AG04449 (cell line): Measurements from ENCODE around the gene HID1.
"Not testable (repeated sequence)": the region's sequence is repeated elsewhere in the genome, so short reads cannot be mapped to it uniquely, and the experiment has no call there.

Source experiments
- CTCF ChIA-PET: fragments of 350-600 bp; formaldehyde crosslinking; extraction: SDS; loops from one replicate; lab custom pipeline; 2021; ENCODE audit warnings: antibody characterized with exemption; lab: Yijun Ruan, JAX
- POLR2A ChIA-PET: fragments of 400-600, 350-600 bp; formaldehyde crosslinking; extraction: SDS; loops from one replicate; lab custom pipeline; 2020; ENCODE audit warnings: antibody characterized with exemption, inconsistent platforms; lab: Yijun Ruan, JAX
- DNase-seq: peaks from one replicate; pipeline ENCODE4 v3.0.0-alpha.2; 2010; ENCODE audit warnings: low read depth, low spot score
- H3K4me3 ChIP-seq: 2 replicates; pipeline ENCODE4 v1.5.1; 2011; ENCODE audit warnings: low read depth, mild to moderate bottlenecking, control low read depth, low read length
- TF ChIP-seq, protein P1 (sequence below): IDR thresholded peaks from one replicate; pipeline ENCODE4 v1.5.1; 2011; ENCODE audit warnings: mild to moderate bottlenecking, moderate library complexity, low read length, control low read depth, inconsistent platforms; ENCODE audit not compliant: insufficient read depth; ENCODE audit errors: missing control alignments

Gene HID1

GRCh38 chr17:75008373-75008772 lies 35.8 kb upstream of the HID1 start:
- POLR2A ChIA-PET: interaction anchor here (1.0 kb wide), 1 partner anchor 21 kb away, joined by 3 read pairs; the partner anchor contains the start of gene CDR2L
- TF ChIP-seq, protein P1, sequence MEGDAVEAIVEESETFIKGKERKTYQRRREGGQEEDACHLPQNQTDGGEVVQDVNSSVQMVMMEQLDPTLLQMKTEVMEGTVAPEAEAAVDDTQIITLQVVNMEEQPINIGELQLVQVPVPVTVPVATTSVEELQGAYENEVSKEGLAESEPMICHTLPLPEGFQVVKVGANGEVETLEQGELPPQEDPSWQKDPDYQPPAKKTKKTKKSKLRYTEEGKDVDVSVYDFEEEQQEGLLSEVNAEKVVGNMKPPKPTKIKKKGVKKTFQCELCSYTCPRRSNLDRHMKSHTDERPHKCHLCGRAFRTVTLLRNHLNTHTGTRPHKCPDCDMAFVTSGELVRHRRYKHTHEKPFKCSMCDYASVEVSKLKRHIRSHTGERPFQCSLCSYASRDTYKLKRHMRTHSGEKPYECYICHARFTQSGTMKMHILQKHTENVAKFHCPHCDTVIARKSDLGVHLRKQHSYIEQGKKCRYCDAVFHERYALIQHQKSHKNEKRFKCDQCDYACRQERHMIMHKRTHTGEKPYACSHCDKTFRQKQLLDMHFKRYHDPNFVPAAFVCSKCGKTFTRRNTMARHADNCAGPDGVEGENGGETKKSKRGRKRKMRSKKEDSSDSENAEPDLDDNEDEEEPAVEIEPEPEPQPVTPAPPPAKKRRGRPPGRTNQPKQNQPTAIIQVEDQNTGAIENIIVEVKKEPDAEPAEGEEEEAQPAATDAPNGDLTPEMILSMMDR: no peak
- no peak for DNase-seq
- CTCF ChIA-PET: interaction anchor here (2.6 kb wide), 1 partner anchor 47 kb away, joined by 15 read pairs; no protein-coding TSS in a partner anchor
- no peak overlapping the region for H3K4me3 ChIP-seq

- POLR2A ChIA-PET: no interaction called here
These were observed 34.1 kb upstream of the HID1 start for GRCh38 chr17:75006653-75007052.

DNA sequence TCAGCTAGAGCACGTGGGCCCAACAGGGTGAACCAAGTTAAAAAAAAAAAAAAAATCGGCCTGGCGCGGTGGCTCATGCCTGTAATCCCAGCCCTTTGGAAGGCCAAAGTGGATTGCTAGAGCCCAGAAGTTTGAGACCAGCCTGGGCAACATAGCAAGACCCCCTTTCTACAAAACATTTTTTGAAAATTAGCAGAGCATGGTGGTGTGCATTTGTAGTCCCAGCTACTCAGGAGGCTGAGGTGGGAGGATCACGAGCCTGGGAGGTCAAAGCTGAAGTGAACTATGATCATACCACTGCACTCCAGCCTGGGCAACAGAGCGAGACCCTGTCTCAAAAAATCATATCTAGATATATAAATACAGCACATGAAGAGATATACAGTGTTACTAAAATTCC lies 33.5 kb upstream of the HID1 start:
- H3K4me3 ChIP-seq, POLR2A ChIA-PET, DNase-seq: not testable (repeated sequence)
- CTCF ChIA-PET: interaction anchor here (0.9 to 2.6 kb wide), 4 partner anchors 9 to 45 kb away, joined by 3 to 15 read pairs (median 4); no protein-coding TSS in a partner anchor

More at GRCh38 chr17:75006653-75007052, 34.1 kb upstream of the HID1 start:
- H3K4me3 ChIP-seq: no peak overlapping the region
- CTCF ChIA-PET: interaction anchor here (0.9 to 2.6 kb wide), 3 partner anchors 18 to 45 kb away, joined by 3 to 15 read pairs (median 4); no protein-coding TSS in a partner anchor
- TF ChIP-seq, protein P1: no peak
- DNase-seq: no peak

DNA sequence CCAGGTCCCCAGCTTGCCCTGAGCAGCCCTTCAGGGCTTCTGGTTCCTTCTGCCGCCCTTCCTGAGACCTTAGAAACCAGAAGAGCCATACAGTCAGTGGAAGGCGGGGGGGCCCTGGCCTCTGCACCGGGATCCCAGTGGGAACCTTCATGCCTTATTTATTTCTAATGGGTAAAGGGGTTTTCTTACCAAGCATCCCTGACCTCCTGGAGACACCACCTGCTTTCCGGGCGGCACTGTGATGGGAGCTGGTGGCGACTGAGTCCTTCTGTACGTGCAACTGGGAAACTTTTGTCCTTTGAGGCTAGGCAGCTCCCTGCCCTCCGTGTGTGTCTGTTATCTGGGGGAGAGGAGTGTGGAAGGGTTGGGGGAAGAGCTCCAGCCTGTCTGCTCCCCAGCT lies 32.7 kb upstream of the HID1 start:
- CTCF ChIA-PET: interaction anchor here (1.2 to 1.4 kb wide), 2 partner anchors 8 to 44 kb away, joined by 3 to 4 read pairs; no protein-coding TSS in a partner anchor
- DNase-seq: no peak
- TF ChIP-seq, protein P1: no peak
- POLR2A ChIA-PET: no interaction called here
- no peak overlapping the region for H3K4me3 ChIP-seq

DNA sequence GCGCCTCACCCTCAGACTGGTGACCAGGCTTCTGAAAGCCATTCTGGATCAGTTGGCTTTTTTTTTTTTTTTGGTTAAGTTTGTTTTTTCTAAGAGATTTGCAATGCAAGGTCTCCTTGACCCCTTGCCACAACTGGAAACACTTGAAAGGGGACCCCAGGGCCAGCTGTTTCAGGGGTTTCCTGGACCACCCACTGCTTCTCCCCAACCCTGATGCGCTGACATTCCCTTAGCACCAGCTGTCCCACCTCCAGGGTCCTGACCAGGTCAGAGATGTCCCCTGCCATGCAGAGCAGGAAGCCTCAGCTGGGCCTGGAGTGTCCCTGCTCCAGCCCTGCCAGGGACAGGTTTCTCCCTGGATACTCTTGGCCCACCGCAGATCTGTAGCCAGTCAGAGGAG lies 31.8 kb upstream of the HID1 start:
- no peak for DNase-seq
- POLR2A ChIA-PET: no interaction called here

GRCh38 chr17:75003957-75004355 lies 31.4 kb upstream of the HID1 start:
- ChIA-PET POLR2A (no interaction called here), CTCF (interaction anchor here (1.1 to 3.9 kb wide), 3 partner anchors 8 to 42 kb away, joined by 3 to 27 read pairs (median 3); partner anchors contain the start of genes CDR2L and MRPL58)

More for the DNA sequence above, 31.8 kb upstream of the HID1 start:
- TF ChIP-seq, protein P1: no peak
- CTCF ChIA-PET: interaction anchor here (1.1 to 3.9 kb wide), 3 partner anchors 8 to 43 kb away, joined by 3 to 27 read pairs (median 3); partner anchors contain the start of genes CDR2L and MRPL58
- no peak overlapping the region for H3K4me3 ChIP-seq

More at GRCh38 chr17:75003957-75004355, 31.4 kb upstream of the HID1 start:
- TF ChIP-seq, protein P1: no peak
- DNase-seq: no peak
- H3K4me3 ChIP-seq: no peak overlapping the region
